ENCODE results near the gene HCFC2. TPM values are rescaled to one million over a fixed set of nuclear protein-coding genes. Genes with fewer than 3 reads are reported as not detected.

Gene HCFC2
- total RNA-seq, 1 donor from 2014 or later, result 10.3 TPM

- FAIRE-seq (no peak), DNase-seq (ENCODE audit: low read depth) (no peak)
- no peak overlapping the region for H2AFZ ChIP-seq (ENCODE audit: low read depth, low read length)
- TF ChIP-seq, protein P1, sequence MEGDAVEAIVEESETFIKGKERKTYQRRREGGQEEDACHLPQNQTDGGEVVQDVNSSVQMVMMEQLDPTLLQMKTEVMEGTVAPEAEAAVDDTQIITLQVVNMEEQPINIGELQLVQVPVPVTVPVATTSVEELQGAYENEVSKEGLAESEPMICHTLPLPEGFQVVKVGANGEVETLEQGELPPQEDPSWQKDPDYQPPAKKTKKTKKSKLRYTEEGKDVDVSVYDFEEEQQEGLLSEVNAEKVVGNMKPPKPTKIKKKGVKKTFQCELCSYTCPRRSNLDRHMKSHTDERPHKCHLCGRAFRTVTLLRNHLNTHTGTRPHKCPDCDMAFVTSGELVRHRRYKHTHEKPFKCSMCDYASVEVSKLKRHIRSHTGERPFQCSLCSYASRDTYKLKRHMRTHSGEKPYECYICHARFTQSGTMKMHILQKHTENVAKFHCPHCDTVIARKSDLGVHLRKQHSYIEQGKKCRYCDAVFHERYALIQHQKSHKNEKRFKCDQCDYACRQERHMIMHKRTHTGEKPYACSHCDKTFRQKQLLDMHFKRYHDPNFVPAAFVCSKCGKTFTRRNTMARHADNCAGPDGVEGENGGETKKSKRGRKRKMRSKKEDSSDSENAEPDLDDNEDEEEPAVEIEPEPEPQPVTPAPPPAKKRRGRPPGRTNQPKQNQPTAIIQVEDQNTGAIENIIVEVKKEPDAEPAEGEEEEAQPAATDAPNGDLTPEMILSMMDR (IDR thresholded peaks at IDR 0.05; ENCODE audit: insufficient read depth, low read depth, low read length), result no peak
- no peak for TF ChIP-seq EZH2 (IDR thresholded peaks at IDR 0.05; ENCODE audit: insufficient read depth, low read length)
- H3K4me3 ChIP-seq (ENCODE audit: insufficient read depth, low read depth, low read length), result no peak overlapping the region
- H3K79me2 ChIP-seq (ENCODE audit: insufficient read depth, low read length), result peaks cover 6% of the 10 kb centered on the region
- no peaks in the 10 kb centered on the region for H3K4me1 ChIP-seq (ENCODE audit: insufficient read depth, low read length)
- H3K9me3 Mint-ChIP-seq (ENCODE audit: unreplicated experiment), result no peaks in the 10 kb centered on the region
- H3K27me3 Mint-ChIP-seq (ENCODE audit: low read depth, unreplicated experiment), result peaks cover 1% of the 10 kb centered on the region
- no peak overlapping the region for H3K27ac ChIP-seq (ENCODE audit: low read depth, low read length)
- no peaks in the 10 kb centered on the region for H3K36me3 Mint-ChIP-seq (ENCODE audit: low read depth, unreplicated experiment)
- peak overlapping the region; percentile 2 for H3K4me3 Mint-ChIP-seq (ENCODE audit: unreplicated experiment)
- H4K20me1 ChIP-seq (ENCODE audit: insufficient read depth, low read length), result no peaks in the 10 kb centered on the region
- H3K9ac ChIP-seq (ENCODE audit: low read length), result no peak overlapping the region
- no peaks in the 10 kb centered on the region for H3K27me3 ChIP-seq (ENCODE audit: insufficient read depth, low read length)
- no peak overlapping the region for H3K4me2 ChIP-seq (ENCODE audit: low read length)
- H3K4me1 Mint-ChIP-seq (ENCODE audit: low read depth, unreplicated experiment), result peaks cover 9% of the 10 kb centered on the region
- no peaks in the 10 kb centered on the region for H3K36me3 ChIP-seq (ENCODE audit: insufficient read depth, low read length)
- no peaks in the 10 kb centered on the region for H3K9me3 ChIP-seq (ENCODE audit: insufficient read depth, low read depth, low read length)
- H3K27ac Mint-ChIP-seq (ENCODE audit: unreplicated experiment), result peak overlapping the region; percentile 36
These were observed 4.4 kb upstream of the HCFC2 start for GRCh38 chr12:104059963-104060362.

DNA sequence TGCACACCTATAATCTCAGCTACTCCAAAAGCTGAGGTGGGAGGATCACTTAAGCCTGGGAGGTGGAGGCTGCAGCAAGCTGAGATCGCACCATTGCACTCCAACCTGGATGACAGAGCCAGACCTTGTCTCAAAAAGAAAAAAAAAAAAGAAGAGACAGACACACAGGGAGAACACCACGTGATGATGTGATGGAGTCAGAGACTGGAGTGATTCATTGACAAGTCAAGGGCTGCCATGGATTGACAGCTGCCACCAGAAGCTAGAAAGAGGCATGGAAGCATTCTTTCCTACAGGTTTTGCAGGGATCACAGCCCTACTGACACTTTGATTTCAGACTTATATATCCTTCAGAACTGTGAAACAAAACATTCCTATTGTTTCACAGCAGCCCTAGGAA is 3.5 kb upstream of the HCFC2 start:
- H3K9me3 ChIP-seq (ENCODE audit: insufficient read depth, low read depth, low read length), result no peaks in the 10 kb centered on the region
- H2AFZ ChIP-seq (ENCODE audit: low read depth, low read length), result no peak overlapping the region
- peaks cover 8% of the 10 kb centered on the region for H3K4me1 ChIP-seq (ENCODE audit: insufficient read depth, low read length)
- H3K27ac Mint-ChIP-seq (ENCODE audit: unreplicated experiment), result no peak overlapping the region
- H3K9ac ChIP-seq (ENCODE audit: low read length), result no peak overlapping the region
- H3K4me3 ChIP-seq (ENCODE audit: insufficient read depth, low read depth, low read length), result no peak overlapping the region
- H3K27me3 ChIP-seq (ENCODE audit: insufficient read depth, low read length), result no peaks in the 10 kb centered on the region
- FAIRE-seq (no peak), DNase-seq (ENCODE audit: low read depth) (no peak)
- H3K27me3 Mint-ChIP-seq (ENCODE audit: low read depth, unreplicated experiment), result peaks cover 1% of the 10 kb centered on the region
- H3K27ac ChIP-seq (ENCODE audit: low read depth, low read length), result no peak overlapping the region
- H3K36me3 Mint-ChIP-seq (ENCODE audit: low read depth, unreplicated experiment), result no peaks in the 10 kb centered on the region
- H4K20me1 ChIP-seq (ENCODE audit: insufficient read depth, low read length), result peaks cover 7% of the 10 kb centered on the region
- TF ChIP-seq, protein P1 (IDR thresholded peaks at IDR 0.05; ENCODE audit: insufficient read depth, low read depth, low read length), result no peak
- no peak for TF ChIP-seq EZH2 (IDR thresholded peaks at IDR 0.05; ENCODE audit: insufficient read depth, low read length)
- H3K4me3 Mint-ChIP-seq (ENCODE audit: unreplicated experiment), result no peak overlapping the region
- no peaks in the 10 kb centered on the region for H3K9me3 Mint-ChIP-seq (ENCODE audit: unreplicated experiment)
- H3K4me1 Mint-ChIP-seq (ENCODE audit: low read depth, unreplicated experiment), result peaks cover 14% of the 10 kb centered on the region
- no peaks in the 10 kb centered on the region for H3K36me3 ChIP-seq (ENCODE audit: insufficient read depth, low read length)
- peaks cover 15% of the 10 kb centered on the region for H3K79me2 ChIP-seq (ENCODE audit: insufficient read depth, low read length)
- no peak overlapping the region for H3K4me2 ChIP-seq (ENCODE audit: low read length)

- FAIRE-seq (peak; percentile 5), DNase-seq (ENCODE audit: low read depth) (peak; percentile 53)
- Histone ChIP-seq H3K36me3 (ENCODE audit: insufficient read depth, low read length) (peaks cover 8% of the 10 kb centered on the region), H4K20me1 (ENCODE audit: insufficient read depth, low read length) (peaks cover 14% of the 10 kb centered on the region), H3K9ac (ENCODE audit: low read length) (peak overlapping the region; percentile 88), H3K27ac (ENCODE audit: low read depth, low read length) (peak overlapping the region; percentile 80), H3K27me3 (ENCODE audit: insufficient read depth, low read length) (no peaks in the 10 kb centered on the region), H3K4me2 (ENCODE audit: low read length) (peak overlapping the region; percentile 95), H3K79me2 (ENCODE audit: insufficient read depth, low read length) (peaks cover 33% of the 10 kb centered on the region), H3K4me3 (ENCODE audit: insufficient read depth, low read depth, low read length) (peak overlapping the region; percentile 96), H2AFZ (ENCODE audit: low read depth, low read length) (peak overlapping the region; percentile 98), H3K4me1 (ENCODE audit: insufficient read depth, low read length) (peaks cover 11% of the 10 kb centered on the region), H3K9me3 (ENCODE audit: insufficient read depth, low read depth, low read length) (no peaks in the 10 kb centered on the region)
- Mint-ChIP-seq H3K27ac (ENCODE audit: unreplicated experiment) (peak overlapping the region; percentile 74), H3K9me3 (ENCODE audit: unreplicated experiment) (no peaks in the 10 kb centered on the region), H3K27me3 (ENCODE audit: low read depth, unreplicated experiment) (no peaks in the 10 kb centered on the region), H3K4me3 (ENCODE audit: unreplicated experiment) (peak overlapping the region; percentile 89), H3K36me3 (ENCODE audit: low read depth, unreplicated experiment) (no peaks in the 10 kb centered on the region), H3K4me1 (ENCODE audit: low read depth, unreplicated experiment) (peaks cover 17% of the 10 kb centered on the region)
- no peak for TF ChIP-seq EZH2 (IDR thresholded peaks at IDR 0.05; ENCODE audit: insufficient read depth, low read length)
- TF ChIP-seq, protein P1 (IDR thresholded peaks at IDR 0.05; ENCODE audit: insufficient read depth, low read depth, low read length), result no peak
These were observed 660 bp upstream of the HCFC2 start for GRCh38 chr12:104063712-104064030.

All from astrocyte (in vitro differentiated cells and primary cell).